PC-9 (cell line): ENCODE data around the gene DMC1. TPM values are rescaled to one million over a fixed set of nuclear protein-coding genes. Genes with fewer than 3 reads are reported as not detected.

Source experiments
- BruUV-seq: library from RNA; stranded (reverse); fragments of 400-500 nt; replicated peaks from 2 replicates; lab custom pipeline; 2021; lab: Mats Ljungman, UMichigan
- CTCF ChIA-PET: fragments of 300-600 bp; sonication (Branson Sonifier 250); formaldehyde crosslinking; loops from one replicate; lab custom pipeline; 2022; ENCODE audit warnings: antibody characterized with exemption; lab: Charles Lee
- POLR2A ChIA-PET: fragments of 300-600 bp; sonication (Branson Sonifier 250); formaldehyde crosslinking; loops from one replicate; lab custom pipeline; 2022; ENCODE audit warnings: antibody characterized with exemption; ENCODE audit not compliant: unreplicated experiment; lab: Charles Lee
- DNase-seq, 2 experiments: peaks; one replicate each; pipeline versions ENCODE4 v3.0.0 to v3.0.0-alpha.2; 2015 to 2022; ENCODE audit warnings: mixed read lengths in 1 of 2
- H2AFZ ChIP-seq: fragments of 200-600 bp; sonication (generic); 2 replicates; pipeline ENCODE4 v1.8.1; 2017; ENCODE audit warnings: antibody characterized with exemption
- H3F3A ChIP-seq: fragments of 200-600 bp; sonication (generic); 2 replicates; pipeline ENCODE4 v1.8.1; 2017; ENCODE audit warnings: antibody characterized with exemption, mild to moderate bottlenecking, low read depth; ENCODE audit not compliant: insufficient read depth
- H3K27ac ChIP-seq: fragments of 200-600 bp; sonication (generic); 2 replicates; pipeline ENCODE4 v1.6.1; 2016; ENCODE audit warnings: mixed run types
- H3K27me3 ChIP-seq: fragments of 200-600 bp; sonication (generic); 2 replicates; pipeline ENCODE4 v1.6.1; 2016; ENCODE audit warnings: low read depth, mixed run types; ENCODE audit not compliant: insufficient read depth
- H3K36me3 ChIP-seq: fragments of 200-600 bp; sonication (generic); 2 replicates; pipeline ENCODE4 v1.6.1; 2016; ENCODE audit warnings: low read depth, mixed run types
- H3K4me1 ChIP-seq: fragments of 200-600 bp; sonication (generic); replicated peaks from 2 replicates; pipeline ENCODE4 v1.6.1; 2016; ENCODE audit warnings: mixed run types; ENCODE audit not compliant: insufficient read depth
- H3K4me2 ChIP-seq: fragments of 200-600 bp; sonication (generic); 2 replicates; pipeline ENCODE4 v1.6.1; 2017; ENCODE audit warnings: mixed run types
- H3K4me3 ChIP-seq: fragments of 200-600 bp; sonication (generic); 2 replicates; pipeline ENCODE4 v1.6.1; 2016; ENCODE audit warnings: mixed run types
- H3K79me2 ChIP-seq: fragments of 200-600 bp; sonication (generic); 2 replicates; pipeline ENCODE4 v1.6.1; 2017; ENCODE audit warnings: low read depth, mixed run types
- H3K9me2 ChIP-seq: fragments of 200-600 bp; sonication (generic); 2 replicates; pipeline ENCODE4 v1.8.1; 2017; ENCODE audit warnings: mild to moderate bottlenecking; ENCODE audit not compliant: insufficient read depth
- H3K9me3 ChIP-seq: fragments of 200-600 bp; sonication (generic); 2 replicates; pipeline ENCODE4 v1.8.1; 2016; ENCODE audit warnings: low read depth; ENCODE audit not compliant: insufficient read depth
- H4K20me1 ChIP-seq: fragments of 200-600 bp; sonication (generic); 2 replicates; pipeline ENCODE4 v1.8.1; 2017; ENCODE audit not compliant: insufficient read depth
- CTCF ChIP-seq: fragments of 200-600 bp; sonication (generic); conservative IDR thresholded peaks from 2 replicates; pipeline ENCODE4 v1.6.1; 2017; ENCODE audit warnings: mixed run types, antibody characterized with exemption, mild to moderate bottlenecking, moderate library complexity
- EZH2 ChIP-seq: fragments of 200-600 bp; sonication (generic); IDR thresholded peaks from 2 replicates; pipeline ENCODE4 v1.8.0; 2017; ENCODE audit warnings: antibody characterized with exemption, low read depth
- intact Hi-C: fragments of 100-400 bp; cut with micrococcal nuclease; formaldehyde crosslinking; loops from one replicate; pipeline ENCODE4 v1.10.0; 2022; ENCODE audit not compliant: unreplicated experiment
- total RNA-seq: library from RNA; stranded (reverse); gene quantifications from 2 replicates; pipeline ENCODE4 v1.2.3, GENCODE V29; 2021

Gene DMC1
- total RNA-seq, 1 experiment from 2014 or later, result 5.6 TPM

- no peak for DNase-seq
Observed at GRCh38 chr22:38479096-38479837, 90.7 kb downstream of the DMC1 start.

GRCh38 chr22:38477585-38477984 is 92.4 kb downstream of the DMC1 start:
- H3K27ac ChIP-seq, result no peak overlapping the region
- H3K9me3 ChIP-seq, result no peaks in the 10 kb centered on the region
- no peaks in the 10 kb centered on the region for H3K9me2 ChIP-seq
- peaks cover 14% of the 10 kb centered on the region; the same call in 1 of the 2 replicates for H3K36me3 ChIP-seq
- DNase-seq, result no peak
- no TSS peak for BruUV-seq
- ChIA-PET CTCF (no interaction called here), POLR2A (no interaction called here)
- no peaks in the 10 kb centered on the region for H3K79me2 ChIP-seq
- H4K20me1 ChIP-seq, result peaks cover 16% of the 10 kb centered on the region; the same call in 1 of the 2 replicates
- no peak overlapping the region for H3K4me3 ChIP-seq
- no peak overlapping the region for H3K4me2 ChIP-seq
- TF ChIP-seq CTCF (no peak), EZH2 (no peak)
- H3F3A ChIP-seq, result peaks cover 39% of the 10 kb centered on the region
- H2AFZ ChIP-seq, result no peak overlapping the region
- intact Hi-C loops, result no loop called here
- H3K27me3 ChIP-seq, result no peaks in the 10 kb centered on the region
- no peaks in the 10 kb centered on the region for H3K4me1 ChIP-seq

More at GRCh38 chr22:38479096-38479837, 90.7 kb downstream of the DMC1 start:
- Histone ChIP-seq H3K9me3 (no peaks in the 10 kb centered on the region), H3K36me3 (peaks cover 31% of the 10 kb centered on the region), H3K4me1 (no peaks in the 10 kb centered on the region), H3K9me2 (no peaks in the 10 kb centered on the region), H3K27ac (no peak overlapping the region), H3F3A (peaks cover 55% of the 10 kb centered on the region), H3K27me3 (no peaks in the 10 kb centered on the region), H3K79me2 (no peaks in the 10 kb centered on the region), H4K20me1 (peaks cover 26% of the 10 kb centered on the region), H3K4me3 (no peak overlapping the region), H2AFZ (no peak overlapping the region), H3K4me2 (no peak overlapping the region)
- POLR2A ChIA-PET, result interaction anchor here (0.6 kb wide), 1 partner anchor 25 kb away, joined by 12 read pairs; no protein-coding TSS in a partner anchor
- CTCF ChIA-PET, result no interaction called here
- TF ChIP-seq EZH2, result no peak
- TF ChIP-seq CTCF, result no peak
- intact Hi-C loops, result no loop called here
- no TSS peak for BruUV-seq

GRCh38 chr22:38474003-38474607 is 95.9 kb downstream of the DMC1 start:
- H3K4me2 ChIP-seq, result no peak overlapping the region
- H2AFZ ChIP-seq, result no peak overlapping the region
- POLR2A ChIA-PET, result interaction anchor here (0.7 kb wide), 1 partner anchor 221 kb away, joined by 4 read pairs; no protein-coding TSS in a partner anchor
- H3F3A ChIP-seq, result peaks cover 7% of the 10 kb centered on the region; the same call in 1 of the 2 replicates
- no peaks in the 10 kb centered on the region for H3K27me3 ChIP-seq
- no peaks in the 10 kb centered on the region for H3K36me3 ChIP-seq
- H4K20me1 ChIP-seq, result no peaks in the 10 kb centered on the region
- no peak overlapping the region for H3K27ac ChIP-seq
- H3K4me1 ChIP-seq, result no peaks in the 10 kb centered on the region
- no peak for TF ChIP-seq CTCF
- no peak for TF ChIP-seq EZH2
- H3K4me3 ChIP-seq, result no peak overlapping the region
- intact Hi-C loops, result no loop called here
- CTCF ChIA-PET, result no interaction called here
- no peaks in the 10 kb centered on the region for H3K79me2 ChIP-seq
- no TSS peak for BruUV-seq
- no peaks in the 10 kb centered on the region for H3K9me3 ChIP-seq
- H3K9me2 ChIP-seq, result no peaks in the 10 kb centered on the region
- DNase-seq, result no peak
